Activated CD8-positive, alpha-beta memory T cell treated with anti-CD3 and anti-CD28 coated beads, Interleukin-2, amount 10 ng/mL, durations not matched to agents 7 days and 5 days (primary cell): ENCODE data around the gene INPP5A. TPM values are rescaled to one million over a fixed set of nuclear protein-coding genes. Genes with fewer than 3 reads are reported as not detected.

Experiments
- ATAC-seq: fragments of 150-1000 bp; cut with Tn5 transposase; one replicate; pipeline ENCODE4 v1.10.0; 2021; ENCODE audit warnings: moderate library complexity
- CTCF ChIA-PET: fragments of 350-600 bp; sonication (Branson Sonifier 250); formaldehyde crosslinking; loops from one replicate; lab custom pipeline; 2021; ENCODE audit warnings: antibody characterized with exemption; lab: Charles Lee
- DNase-seq: peaks from one replicate; pipeline ENCODE4 v3.0.0-alpha.2; 2020
- H3K27ac Mint-ChIP-seq: one replicate; pipeline ENCODE4 v1.8.0; 2021; ENCODE audit warnings: mild to moderate bottlenecking, mixed read lengths
- H3K27me3 Mint-ChIP-seq: one replicate; pipeline ENCODE4 v1.8.0; 2021; ENCODE audit warnings: mixed read lengths
- H3K36me3 Mint-ChIP-seq: one replicate; pipeline ENCODE4 v1.8.0; 2021; ENCODE audit warnings: mild to moderate bottlenecking, mixed read lengths
- H3K4me1 Mint-ChIP-seq: one replicate; pipeline ENCODE4 v1.8.0; 2021; ENCODE audit warnings: mixed read lengths
- H3K4me3 Mint-ChIP-seq: one replicate; pipeline ENCODE4 v1.8.0; 2021; ENCODE audit warnings: mild to moderate bottlenecking, moderate library complexity, mixed read lengths
- H3K9me3 Mint-ChIP-seq: one replicate; pipeline ENCODE4 v1.8.0; 2022; ENCODE audit warnings: low read depth, mixed read lengths
- total RNA-seq, 2 experiments: library from RNA; stranded (reverse); gene quantifications; one replicate each; pipeline ENCODE4 v1.2.3, GENCODE V29; 2021

Gene INPP5A
- total RNA-seq, 2 experiments from 2014 or later, result 6.6 to 7.0 TPM

GRCh38 chr10:132528064-132528691, 9.4 kb upstream of the INPP5A start:
- CTCF ChIA-PET, result no interaction called here
- H3K27ac Mint-ChIP-seq, result no peak overlapping the region
- H3K9me3 Mint-ChIP-seq, result peaks cover 9% of the 10 kb centered on the region
- ATAC-seq (no peak), DNase-seq (no peak)
- no peaks in the 10 kb centered on the region for H3K4me1 Mint-ChIP-seq
- no peaks in the 10 kb centered on the region for H3K36me3 Mint-ChIP-seq
- H3K27me3 Mint-ChIP-seq, result peaks cover 27% of the 10 kb centered on the region
- no peak overlapping the region for H3K4me3 Mint-ChIP-seq

- H3K4me1 Mint-ChIP-seq, result peaks cover 3% of the 10 kb centered on the region
- no peak overlapping the region for H3K27ac Mint-ChIP-seq
- peaks cover 21% of the 10 kb centered on the region for H3K27me3 Mint-ChIP-seq
- no peak overlapping the region for H3K4me3 Mint-ChIP-seq
- H3K36me3 Mint-ChIP-seq, result no peaks in the 10 kb centered on the region
- H3K9me3 Mint-ChIP-seq, result peaks cover 9% of the 10 kb centered on the region
- no peak for ATAC-seq
- CTCF ChIA-PET, result interaction anchor here (1.2 to 1.5 kb wide), 2 partner anchors 9 to 19 kb away, joined by 3 read pairs; no protein-coding TSS in a partner anchor
- DNase-seq, result no peak
Measured at GRCh38 chr10:132532179-132532578, 5.4 kb upstream of the INPP5A start.

- peaks cover 9% of the 10 kb centered on the region for H3K9me3 Mint-ChIP-seq
- ATAC-seq (no peak), DNase-seq (no peak)
- H3K4me1 Mint-ChIP-seq, result peaks cover 3% of the 10 kb centered on the region
- H3K27ac Mint-ChIP-seq, result no peak overlapping the region
- no peaks in the 10 kb centered on the region for H3K36me3 Mint-ChIP-seq
- H3K4me3 Mint-ChIP-seq, result no peak overlapping the region
- CTCF ChIA-PET, result no interaction called here
- peaks cover 14% of the 10 kb centered on the region for H3K27me3 Mint-ChIP-seq
Measured at GRCh38 chr10:132532749-132533560, 4.6 kb upstream of the INPP5A start.

GRCh38 chr10:132533571-132534260, 3.9 kb upstream of the INPP5A start:
- Mint-ChIP-seq H3K4me1 (peaks cover 8% of the 10 kb centered on the region), H3K4me3 (no peak overlapping the region), H3K27me3 (peaks cover 9% of the 10 kb centered on the region), H3K36me3 (no peaks in the 10 kb centered on the region), H3K27ac (no peak overlapping the region), H3K9me3 (peaks cover 9% of the 10 kb centered on the region)
- DNase-seq (no peak), ATAC-seq (no peak)
- CTCF ChIA-PET, result no interaction called here

- Mint-ChIP-seq H3K27me3 (peaks cover 6% of the 10 kb centered on the region), H3K36me3 (no peaks in the 10 kb centered on the region), H3K27ac (no peak overlapping the region), H3K4me3 (no peak overlapping the region), H3K9me3 (peaks cover 9% of the 10 kb centered on the region), H3K4me1 (peaks cover 13% of the 10 kb centered on the region)
- CTCF ChIA-PET, result no interaction called here
- ATAC-seq (no peak), DNase-seq (no peak)
Measured at GRCh38 chr10:132534391-132535064, 3.1 kb upstream of the INPP5A start.

GRCh38 chr10:132535065-132535651, 2.4 kb upstream of the INPP5A start:
- Mint-ChIP-seq H3K4me1 (peaks cover 19% of the 10 kb centered on the region), H3K27me3 (peaks cover 2% of the 10 kb centered on the region), H3K36me3 (no peaks in the 10 kb centered on the region), H3K9me3 (peaks cover 8% of the 10 kb centered on the region), H3K4me3 (no peak overlapping the region), H3K27ac (no peak overlapping the region)
- DNase-seq, result no peak
- ATAC-seq, result no peak
- CTCF ChIA-PET, result no interaction called here

- H3K27ac Mint-ChIP-seq, result peak overlapping the region; percentile 40
- H3K36me3 Mint-ChIP-seq, result no peaks in the 10 kb centered on the region
- H3K27me3 Mint-ChIP-seq, result no peaks in the 10 kb centered on the region
- DNase-seq (no peak), ATAC-seq (no peak)
- peaks cover 6% of the 10 kb centered on the region for H3K9me3 Mint-ChIP-seq
- peaks cover 30% of the 10 kb centered on the region for H3K4me1 Mint-ChIP-seq
- peak overlapping the region; percentile 61 for H3K4me3 Mint-ChIP-seq
- CTCF ChIA-PET, result interaction anchor here (1.0 to 1.4 kb wide), 3 partner anchors 15 to 35 kb away, joined by 3 to 9 read pairs (median 3); no protein-coding TSS in a partner anchor
Measured at GRCh38 chr10:132536241-132536876, 1.2 kb upstream of the INPP5A start.

- H3K9me3 Mint-ChIP-seq, result no peaks in the 10 kb centered on the region
- no peaks in the 10 kb centered on the region for H3K27me3 Mint-ChIP-seq
- peak overlapping the region; percentile 61 for H3K4me3 Mint-ChIP-seq
- H3K27ac Mint-ChIP-seq, result no peak overlapping the region
- CTCF ChIA-PET, result interaction anchor here (1.0 to 1.4 kb wide), 3 partner anchors 14 to 35 kb away, joined by 3 to 9 read pairs (median 3); no protein-coding TSS in a partner anchor
- no peaks in the 10 kb centered on the region for H3K36me3 Mint-ChIP-seq
- peaks cover 35% of the 10 kb centered on the region for H3K4me1 Mint-ChIP-seq
- peak; percentile 100 for DNase-seq
- ATAC-seq, result peak; percentile 90
Measured at GRCh38 chr10:132536877-132537683, 507 bp upstream of the INPP5A start.

- DNase-seq, result no peak
- no peaks in the 10 kb centered on the region for H3K27me3 Mint-ChIP-seq
- no peaks in the 10 kb centered on the region for H3K36me3 Mint-ChIP-seq
- no peak for ATAC-seq
- CTCF ChIA-PET, result interaction anchor here (0.9 to 1.7 kb wide), 3 partner anchors 13 to 79 kb away, joined by 3 to 7 read pairs (median 3); no protein-coding TSS in a partner anchor
- peaks cover 35% of the 10 kb centered on the region for H3K4me1 Mint-ChIP-seq
- peak overlapping the region; percentile 63 for H3K27ac Mint-ChIP-seq
- H3K4me3 Mint-ChIP-seq, result peak overlapping the region; percentile 72
- no peaks in the 10 kb centered on the region for H3K9me3 Mint-ChIP-seq
Measured at GRCh38 chr10:132538031-132538789, 623 bp downstream of the INPP5A start.

- H3K9me3 Mint-ChIP-seq, result no peaks in the 10 kb centered on the region
- peaks cover 35% of the 10 kb centered on the region for H3K4me1 Mint-ChIP-seq
- no peaks in the 10 kb centered on the region for H3K27me3 Mint-ChIP-seq
- peak overlapping the region; percentile 72 for H3K4me3 Mint-ChIP-seq
- DNase-seq (no peak), ATAC-seq (no peak)
- no peaks in the 10 kb centered on the region for H3K36me3 Mint-ChIP-seq
- CTCF ChIA-PET, result interaction anchor here (0.9 to 1.7 kb wide), 4 partner anchors 13 to 80 kb away, joined by 3 to 7 read pairs (median 4); no protein-coding TSS in a partner anchor
- H3K27ac Mint-ChIP-seq, result peak overlapping the region; percentile 63
Measured at GRCh38 chr10:132538790-132539421, 1.3 kb downstream of the INPP5A start.

GRCh38 chr10:132539431-132539839, 1.8 kb downstream of the INPP5A start:
- Mint-ChIP-seq H3K27me3 (no peaks in the 10 kb centered on the region), H3K4me1 (peaks cover 40% of the 10 kb centered on the region), H3K4me3 (peak overlapping the region; percentile 72), H3K9me3 (no peaks in the 10 kb centered on the region), H3K27ac (peak overlapping the region; percentile 63), H3K36me3 (no peaks in the 10 kb centered on the region)
- CTCF ChIA-PET, result interaction anchor here (0.9 to 1.7 kb wide), 4 partner anchors 12 to 80 kb away, joined by 3 to 7 read pairs (median 4); no protein-coding TSS in a partner anchor
- DNase-seq (no peak), ATAC-seq (no peak)
